GM15510 (cell line): ENCODE data around the gene FRMD7.

Experiments used
- POLR2A ChIP-seq: IDR thresholded peaks from 3 replicates; pipeline ENCODE4 v1.6.1; 2011; ENCODE audit warnings: borderline replicate concordance; ENCODE audit not compliant: insufficient read length; ENCODE audit errors: extremely low read depth

Gene FRMD7

GRCh38 chrX:132107291-132107690 is 20.5 kb downstream of the FRMD7 start:
- TF ChIP-seq POLR2A: no peak

GRCh38 chrX:132101799-132102198 is 26.0 kb downstream of the FRMD7 start:
- TF ChIP-seq POLR2A: no peak

- TF ChIP-seq POLR2A: no peak
Observed at GRCh38 chrX:132101206-132101605, 26.6 kb downstream of the FRMD7 start.

- TF ChIP-seq POLR2A: no peak
Observed at GRCh38 chrX:132094164-132094563, 33.7 kb downstream of the FRMD7 start.

GRCh38 chrX:132093239-132093860 is 34.5 kb downstream of the FRMD7 start:
- no peak for TF ChIP-seq POLR2A

- TF ChIP-seq POLR2A: no peak
Observed at GRCh38 chrX:132092439-132093065, 35.3 kb downstream of the FRMD7 start.

GRCh38 chrX:132090403-132091159 is 37.2 kb downstream of the FRMD7 start:
- no peak for TF ChIP-seq POLR2A

GRCh38 chrX:132088864-132089263 is 39.0 kb downstream of the FRMD7 start:
- TF ChIP-seq POLR2A: no peak

- TF ChIP-seq POLR2A: no peak
Observed at GRCh38 chrX:132086672-132087071, 41.1 kb downstream of the FRMD7 start.

- no peak for TF ChIP-seq POLR2A
Observed at GRCh38 chrX:132085786-132086185, 42.0 kb downstream of the FRMD7 start.

- TF ChIP-seq POLR2A: no peak
Observed at GRCh38 chrX:132077912-132078311, 49.9 kb downstream of the FRMD7 start.

GRCh38 chrX:132077414-132077813 is 50.4 kb downstream of the FRMD7 start:
- TF ChIP-seq POLR2A: no peak

- TF ChIP-seq POLR2A: no peak
Observed at GRCh38 chrX:132071254-132071653, 56.6 kb downstream of the FRMD7 start.

GRCh38 chrX:132068405-132068804 is 59.4 kb downstream of the FRMD7 start:
- TF ChIP-seq POLR2A: no peak

- TF ChIP-seq POLR2A: no peak
Observed at GRCh38 chrX:132063862-132064261, 64.0 kb downstream of the FRMD7 start.

GRCh38 chrX:132063334-132063733 is 64.5 kb downstream of the FRMD7 start:
- no peak for TF ChIP-seq POLR2A
